AG09319 (cell line): Measurements from ENCODE around the gene DNASE1.

Experiments
- DNase-seq: peaks from one replicate; pipeline ENCODE4 v3.0.0-alpha.2; 2010; ENCODE audit warnings: low read depth; ENCODE audit errors: extremely low read depth
- CTCF ChIP-seq: IDR thresholded peaks from 2 replicates; pipeline ENCODE4 v1.5.1; 2011; ENCODE audit warnings: low read depth, mild to moderate bottlenecking, inconsistent platforms, low read length, moderate library complexity

DNASE1 gene

GRCh38 chr16:3691761-3692160 lies 37.3 kb downstream of the DNASE1 start:
- TF ChIP-seq CTCF = no peak
- DNase-seq = no peak

- TF ChIP-seq CTCF = no peak
- no peak for DNase-seq
These were observed 39.6 kb downstream of the DNASE1 start for GRCh38 chr16:3694051-3694450.

GRCh38 chr16:3695610-3696369 lies 41.3 kb downstream of the DNASE1 start:
- no peak for DNase-seq
- no peak for TF ChIP-seq CTCF

GRCh38 chr16:3696425-3697218 lies 42.1 kb downstream of the DNASE1 start:
- no peak for TF ChIP-seq CTCF
- peak; percentile 30 for DNase-seq

GRCh38 chr16:3698941-3699340 lies 44.5 kb downstream of the DNASE1 start:
- no peak for TF ChIP-seq CTCF
- DNase-seq = no peak

GRCh38 chr16:3701531-3701930 lies 47.0 kb downstream of the DNASE1 start:
- no peak for DNase-seq
- TF ChIP-seq CTCF = no peak

GRCh38 chr16:3702082-3702481 lies 47.6 kb downstream of the DNASE1 start:
- no peak for TF ChIP-seq CTCF
- no peak for DNase-seq
